ENCODE measurements around the gene ERVK3-1.

The ERVK3-1 gene

DNA sequence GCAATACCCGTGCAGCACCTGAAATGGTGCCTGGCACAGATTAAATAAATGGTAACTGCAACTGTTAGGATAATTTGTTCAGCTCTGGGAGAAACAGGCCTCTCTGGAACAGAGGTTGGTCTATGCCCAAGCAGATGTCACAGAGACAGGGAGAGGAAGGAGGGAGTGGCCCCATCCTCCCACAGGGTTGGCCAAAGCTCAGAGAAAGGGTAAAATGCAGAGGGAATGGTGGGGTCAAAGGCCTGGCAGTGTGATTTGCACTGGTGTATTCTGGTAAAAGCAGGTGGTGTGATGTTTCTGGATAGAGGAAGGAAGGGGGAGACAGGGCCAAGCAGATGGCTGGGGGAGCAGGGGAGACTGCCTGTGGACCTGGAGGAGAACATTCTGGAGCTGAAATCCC is 31.0 kb downstream of the ERVK3-1 start:
- H3K9ac ChIP-seq (ENCODE audit: low read length) = no peak overlapping the region
- TF ChIP-seq, protein P1, sequence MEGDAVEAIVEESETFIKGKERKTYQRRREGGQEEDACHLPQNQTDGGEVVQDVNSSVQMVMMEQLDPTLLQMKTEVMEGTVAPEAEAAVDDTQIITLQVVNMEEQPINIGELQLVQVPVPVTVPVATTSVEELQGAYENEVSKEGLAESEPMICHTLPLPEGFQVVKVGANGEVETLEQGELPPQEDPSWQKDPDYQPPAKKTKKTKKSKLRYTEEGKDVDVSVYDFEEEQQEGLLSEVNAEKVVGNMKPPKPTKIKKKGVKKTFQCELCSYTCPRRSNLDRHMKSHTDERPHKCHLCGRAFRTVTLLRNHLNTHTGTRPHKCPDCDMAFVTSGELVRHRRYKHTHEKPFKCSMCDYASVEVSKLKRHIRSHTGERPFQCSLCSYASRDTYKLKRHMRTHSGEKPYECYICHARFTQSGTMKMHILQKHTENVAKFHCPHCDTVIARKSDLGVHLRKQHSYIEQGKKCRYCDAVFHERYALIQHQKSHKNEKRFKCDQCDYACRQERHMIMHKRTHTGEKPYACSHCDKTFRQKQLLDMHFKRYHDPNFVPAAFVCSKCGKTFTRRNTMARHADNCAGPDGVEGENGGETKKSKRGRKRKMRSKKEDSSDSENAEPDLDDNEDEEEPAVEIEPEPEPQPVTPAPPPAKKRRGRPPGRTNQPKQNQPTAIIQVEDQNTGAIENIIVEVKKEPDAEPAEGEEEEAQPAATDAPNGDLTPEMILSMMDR (IDR thresholded peaks at IDR 0.05; ENCODE audit: insufficient read depth, low read length, poor library complexity, severe bottlenecking) = no peak
- no peak for TF ChIP-seq EZH2phosphoT487 (conservative IDR thresholded peaks at IDR 0.05; ENCODE audit: low read length)
- H2AFZ ChIP-seq (ENCODE audit: low read depth, low read length, severe bottlenecking) = no peak overlapping the region
- no peaks in the 10 kb centered on the region for H3K9me2 ChIP-seq (replicated peaks; ENCODE audit: insufficient read depth, low read length)
- H3K79me2 ChIP-seq (ENCODE audit: insufficient read depth, low read length) = 0 out of 2 replicates have a peak, but pooled peaks cover 4% of the 10 kb centered on the region
- H3K9me3 ChIP-seq (ENCODE audit: insufficient read depth, low read length) = no peaks in the 10 kb centered on the region
- no peak overlapping the region for H3K27ac ChIP-seq (ENCODE audit: low read depth, low read length)
- H3K36me3 ChIP-seq (ENCODE audit: low read length) = no peaks in the 10 kb centered on the region
- no peak overlapping the region for H3K4me3 ChIP-seq (ENCODE audit: insufficient read depth, low read length, poor library complexity, severe bottlenecking)
- H3K27me3 ChIP-seq (ENCODE audit: low read length) = no peaks in the 10 kb centered on the region
- no peaks in the 10 kb centered on the region for H3F3A ChIP-seq (ENCODE audit: insufficient read depth)
- H4K20me1 ChIP-seq (ENCODE audit: low read depth, low read length) = no peaks in the 10 kb centered on the region
- H3K4me2 ChIP-seq (ENCODE audit: low read depth, low read length, poor library complexity, severe bottlenecking) = no peak overlapping the region

DNA sequence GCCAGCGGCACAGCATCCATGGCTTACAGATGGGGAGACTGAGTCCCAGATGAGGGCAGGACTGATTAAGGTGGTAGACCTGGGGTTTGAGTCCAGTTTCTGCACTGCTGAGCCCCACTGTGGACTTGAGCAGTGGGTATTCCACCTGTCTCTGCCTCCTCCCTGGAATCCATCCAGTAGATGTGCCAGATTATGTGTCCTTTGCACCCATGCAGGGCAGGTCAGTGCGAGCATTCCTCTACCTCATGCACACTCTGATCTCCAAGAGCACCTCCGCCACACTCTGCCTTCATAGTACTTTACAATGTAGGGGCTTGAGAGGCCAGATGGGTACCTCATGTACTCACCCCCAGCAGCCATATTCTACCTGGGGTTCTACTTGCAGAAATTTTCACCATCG is 31.6 kb downstream of the ERVK3-1 start:
- H4K20me1 ChIP-seq (ENCODE audit: low read depth, low read length) = no peaks in the 10 kb centered on the region
- H3K9me3 ChIP-seq (ENCODE audit: insufficient read depth, low read length) = no peaks in the 10 kb centered on the region
- no peaks in the 10 kb centered on the region for H3K27me3 ChIP-seq (ENCODE audit: low read length)
- no peak overlapping the region for H2AFZ ChIP-seq (ENCODE audit: low read depth, low read length, severe bottlenecking)
- TF ChIP-seq, protein P1 (IDR thresholded peaks at IDR 0.05; ENCODE audit: insufficient read depth, low read length, poor library complexity, severe bottlenecking) = no peak
- TF ChIP-seq EZH2phosphoT487 (conservative IDR thresholded peaks at IDR 0.05; ENCODE audit: low read length) = no peak
- H3K9me2 ChIP-seq (replicated peaks; ENCODE audit: insufficient read depth, low read length) = no peaks in the 10 kb centered on the region
- H3K79me2 ChIP-seq (ENCODE audit: insufficient read depth, low read length) = 0 out of 2 replicates have a peak, but pooled peaks cover 4% of the 10 kb centered on the region
- H3K9ac ChIP-seq (ENCODE audit: low read length) = no peak overlapping the region
- H3K36me3 ChIP-seq (ENCODE audit: low read length) = no peaks in the 10 kb centered on the region
- H3K4me3 ChIP-seq (ENCODE audit: insufficient read depth, low read length, poor library complexity, severe bottlenecking) = no peak overlapping the region
- no peaks in the 10 kb centered on the region for H3F3A ChIP-seq (ENCODE audit: insufficient read depth)
- H3K4me2 ChIP-seq (ENCODE audit: low read depth, low read length, poor library complexity, severe bottlenecking) = no peak overlapping the region
- no peak overlapping the region for H3K27ac ChIP-seq (ENCODE audit: low read depth, low read length)

DNA sequence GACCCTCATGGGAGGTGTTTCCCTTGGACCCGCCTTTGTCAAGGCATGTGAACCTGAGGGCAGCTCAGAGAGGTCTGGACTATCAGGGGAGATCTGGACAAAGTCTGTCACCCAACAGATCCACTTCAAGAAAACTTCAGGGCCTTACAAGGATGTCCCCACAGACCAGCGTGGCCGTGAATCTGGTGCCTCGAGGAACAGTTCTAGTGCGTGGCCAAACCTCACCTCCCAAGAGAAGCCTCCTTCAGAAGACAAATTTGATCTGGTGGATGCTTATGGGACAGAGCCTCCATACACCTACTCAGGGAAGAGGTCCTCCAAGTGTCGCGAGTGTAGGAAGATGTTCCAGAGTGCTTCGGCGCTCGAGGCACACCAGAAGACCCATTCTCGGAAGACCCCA is 33.2 kb downstream of the ERVK3-1 start:
- Histone ChIP-seq H3F3A (ENCODE audit: insufficient read depth) (no peaks in the 10 kb centered on the region), H3K27ac (ENCODE audit: low read depth, low read length) (no peak overlapping the region), H3K27me3 (ENCODE audit: low read length) (no peaks in the 10 kb centered on the region), H3K79me2 (ENCODE audit: insufficient read depth, low read length) (0 out of 2 replicates have a peak, but pooled peaks cover under 1% of the 10 kb centered on the region), H3K9me2 (replicated peaks; ENCODE audit: insufficient read depth, low read length) (no peaks in the 10 kb centered on the region), H3K36me3 (ENCODE audit: low read length) (no peaks in the 10 kb centered on the region), H3K9ac (ENCODE audit: low read length) (no peak overlapping the region), H3K9me3 (ENCODE audit: insufficient read depth, low read length) (no peaks in the 10 kb centered on the region), H3K4me3 (ENCODE audit: insufficient read depth, low read length, poor library complexity, severe bottlenecking) (no peak overlapping the region), H4K20me1 (ENCODE audit: low read depth, low read length) (no peaks in the 10 kb centered on the region), H3K4me2 (ENCODE audit: low read depth, low read length, poor library complexity, severe bottlenecking) (no peak overlapping the region), H2AFZ (ENCODE audit: low read depth, low read length, severe bottlenecking) (no peak overlapping the region)
- no peak for TF ChIP-seq EZH2phosphoT487 (conservative IDR thresholded peaks at IDR 0.05; ENCODE audit: low read length)
- TF ChIP-seq, protein P1 (IDR thresholded peaks at IDR 0.05; ENCODE audit: insufficient read depth, low read length, poor library complexity, severe bottlenecking) = no peak

Measured in SU-DHL-6 (cell line).